ENCODE data around the gene KLF12. TPM values are rescaled to one million over a fixed set of nuclear protein-coding genes. Genes with fewer than 3 reads are reported as not detected.

The KLF12 gene
- total RNA-seq, 1 donor from 2014 or later = 25.3 TPM

DNA sequence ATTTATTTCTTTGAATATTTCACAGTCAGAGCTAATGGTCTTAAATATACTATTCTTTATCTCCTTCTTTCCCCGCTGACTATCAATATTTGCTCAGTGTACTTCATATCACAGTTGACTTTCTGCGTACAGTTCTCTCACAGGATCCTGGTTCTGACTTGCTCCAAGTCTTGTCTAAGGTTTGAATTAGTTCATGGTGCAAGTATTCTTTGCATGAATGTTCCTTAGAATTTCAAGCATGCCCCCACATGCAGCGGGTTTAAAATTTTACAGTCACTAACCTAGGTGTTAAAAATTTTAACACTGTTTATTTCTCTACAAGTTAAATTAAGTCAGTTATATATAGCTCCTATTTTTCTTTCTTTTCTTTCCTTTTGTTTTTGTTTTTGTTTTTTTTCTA, 20.8 kb upstream of the KLF12 start:
- Histone ChIP-seq H3K27ac (ENCODE audit: low read depth, low read length) (no peak overlapping the region), H4K20me1 (ENCODE audit: insufficient read depth, low read length) (no peaks in the 10 kb centered on the region), H2AFZ (ENCODE audit: low read depth, low read length) (no peak overlapping the region), H3K4me2 (ENCODE audit: low read length) (no peak overlapping the region), H3K9ac (ENCODE audit: low read length) (no peak overlapping the region), H3K27me3 (ENCODE audit: insufficient read depth, low read length) (no peaks in the 10 kb centered on the region), H3K9me3 (ENCODE audit: insufficient read depth, low read depth, low read length) (no peaks in the 10 kb centered on the region), H3K79me2 (ENCODE audit: insufficient read depth, low read length) (no peaks in the 10 kb centered on the region), H3K36me3 (ENCODE audit: insufficient read depth, low read length) (no peaks in the 10 kb centered on the region), H3K4me3 (ENCODE audit: insufficient read depth, low read depth, low read length) (no peak overlapping the region), H3K4me1 (ENCODE audit: insufficient read depth, low read length) (no peaks in the 10 kb centered on the region)
- Mint-ChIP-seq H3K4me3 (ENCODE audit: unreplicated experiment) (no peak overlapping the region), H3K27me3 (ENCODE audit: low read depth, unreplicated experiment) (no peaks in the 10 kb centered on the region), H3K4me1 (ENCODE audit: low read depth, unreplicated experiment) (peaks cover 6% of the 10 kb centered on the region), H3K27ac (ENCODE audit: unreplicated experiment) (no peak overlapping the region), H3K9me3 (ENCODE audit: unreplicated experiment) (peaks cover 2% of the 10 kb centered on the region), H3K36me3 (ENCODE audit: low read depth, unreplicated experiment) (no peaks in the 10 kb centered on the region)
- FAIRE-seq = no peak
- no peak for DNase-seq (ENCODE audit: low read depth)
- TF ChIP-seq, protein P1, sequence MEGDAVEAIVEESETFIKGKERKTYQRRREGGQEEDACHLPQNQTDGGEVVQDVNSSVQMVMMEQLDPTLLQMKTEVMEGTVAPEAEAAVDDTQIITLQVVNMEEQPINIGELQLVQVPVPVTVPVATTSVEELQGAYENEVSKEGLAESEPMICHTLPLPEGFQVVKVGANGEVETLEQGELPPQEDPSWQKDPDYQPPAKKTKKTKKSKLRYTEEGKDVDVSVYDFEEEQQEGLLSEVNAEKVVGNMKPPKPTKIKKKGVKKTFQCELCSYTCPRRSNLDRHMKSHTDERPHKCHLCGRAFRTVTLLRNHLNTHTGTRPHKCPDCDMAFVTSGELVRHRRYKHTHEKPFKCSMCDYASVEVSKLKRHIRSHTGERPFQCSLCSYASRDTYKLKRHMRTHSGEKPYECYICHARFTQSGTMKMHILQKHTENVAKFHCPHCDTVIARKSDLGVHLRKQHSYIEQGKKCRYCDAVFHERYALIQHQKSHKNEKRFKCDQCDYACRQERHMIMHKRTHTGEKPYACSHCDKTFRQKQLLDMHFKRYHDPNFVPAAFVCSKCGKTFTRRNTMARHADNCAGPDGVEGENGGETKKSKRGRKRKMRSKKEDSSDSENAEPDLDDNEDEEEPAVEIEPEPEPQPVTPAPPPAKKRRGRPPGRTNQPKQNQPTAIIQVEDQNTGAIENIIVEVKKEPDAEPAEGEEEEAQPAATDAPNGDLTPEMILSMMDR (IDR thresholded peaks at IDR 0.05; ENCODE audit: insufficient read depth, low read depth, low read length) = no peak
- TF ChIP-seq EZH2 (IDR thresholded peaks at IDR 0.05; ENCODE audit: insufficient read depth, low read length) = no peak

DNA sequence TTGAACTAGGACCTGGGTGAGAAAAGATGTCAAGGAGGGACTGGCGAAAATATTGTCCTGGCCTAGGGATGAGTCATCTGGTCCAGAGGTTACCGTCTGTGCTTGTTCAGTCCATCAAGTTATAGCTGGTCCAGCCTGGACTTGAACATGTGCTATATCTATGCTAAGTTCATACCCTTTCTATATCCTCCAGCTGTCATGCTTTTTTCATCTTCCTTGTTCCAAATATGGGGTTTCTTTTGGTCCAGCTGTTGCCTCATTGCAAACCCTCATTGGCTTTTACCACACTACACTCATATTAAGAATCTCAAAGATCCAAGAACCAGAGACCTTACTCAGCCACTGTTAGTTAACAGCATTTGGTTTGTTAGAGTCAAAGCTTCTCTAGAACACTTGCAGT, 19.1 kb upstream of the KLF12 start:
- Histone ChIP-seq H3K79me2 (ENCODE audit: insufficient read depth, low read length) (no peaks in the 10 kb centered on the region), H3K4me1 (ENCODE audit: insufficient read depth, low read length) (no peaks in the 10 kb centered on the region), H3K27ac (ENCODE audit: low read depth, low read length) (no peak overlapping the region), H3K27me3 (ENCODE audit: insufficient read depth, low read length) (no peaks in the 10 kb centered on the region), H3K36me3 (ENCODE audit: insufficient read depth, low read length) (no peaks in the 10 kb centered on the region), H3K9ac (ENCODE audit: low read length) (no peak overlapping the region), H3K9me3 (ENCODE audit: insufficient read depth, low read depth, low read length) (no peaks in the 10 kb centered on the region), H2AFZ (ENCODE audit: low read depth, low read length) (no peak overlapping the region), H3K4me2 (ENCODE audit: low read length) (no peak overlapping the region), H4K20me1 (ENCODE audit: insufficient read depth, low read length) (no peaks in the 10 kb centered on the region), H3K4me3 (ENCODE audit: insufficient read depth, low read depth, low read length) (no peak overlapping the region)
- no peak overlapping the region for H3K4me3 Mint-ChIP-seq (ENCODE audit: unreplicated experiment)
- H3K27ac Mint-ChIP-seq (ENCODE audit: unreplicated experiment) = no peak overlapping the region
- peaks cover 5% of the 10 kb centered on the region for H3K4me1 Mint-ChIP-seq (ENCODE audit: low read depth, unreplicated experiment)
- H3K36me3 Mint-ChIP-seq (ENCODE audit: low read depth, unreplicated experiment) = no peaks in the 10 kb centered on the region
- peaks cover 4% of the 10 kb centered on the region for H3K9me3 Mint-ChIP-seq (ENCODE audit: unreplicated experiment)
- FAIRE-seq (no peak), DNase-seq (ENCODE audit: low read depth) (no peak)
- TF ChIP-seq EZH2 (IDR thresholded peaks at IDR 0.05; ENCODE audit: insufficient read depth, low read length) = no peak
- TF ChIP-seq, protein P1 (IDR thresholded peaks at IDR 0.05; ENCODE audit: insufficient read depth, low read depth, low read length) = no peak
- H3K27me3 Mint-ChIP-seq (ENCODE audit: low read depth, unreplicated experiment) = no peaks in the 10 kb centered on the region

DNA sequence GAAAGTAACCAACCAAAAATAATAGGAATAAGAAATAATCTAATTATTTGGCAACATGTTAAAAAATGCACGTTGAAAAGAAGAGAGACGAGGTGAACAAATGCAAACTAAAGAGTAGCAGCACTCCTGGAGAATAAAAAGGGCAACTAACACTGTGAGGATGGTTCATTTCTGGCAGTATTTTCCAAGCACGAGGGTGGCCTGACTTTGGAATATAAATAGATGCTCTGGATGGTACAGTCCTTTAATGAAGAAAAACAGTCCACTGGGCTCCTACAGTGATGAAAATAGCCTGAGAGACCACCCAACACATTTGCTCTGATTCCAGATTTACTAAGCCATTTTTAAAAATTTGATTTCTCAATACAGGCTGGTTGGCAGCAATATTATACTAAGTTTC, 17.7 kb upstream of the KLF12 start:
- H3K4me2 ChIP-seq (ENCODE audit: low read length) = no peak overlapping the region
- no peaks in the 10 kb centered on the region for H3K4me1 ChIP-seq (ENCODE audit: insufficient read depth, low read length)
- H3K27ac ChIP-seq (ENCODE audit: low read depth, low read length) = no peak overlapping the region
- H2AFZ ChIP-seq (ENCODE audit: low read depth, low read length) = no peak overlapping the region
- TF ChIP-seq EZH2 (IDR thresholded peaks at IDR 0.05; ENCODE audit: insufficient read depth, low read length) = no peak
- TF ChIP-seq, protein P1 (IDR thresholded peaks at IDR 0.05; ENCODE audit: insufficient read depth, low read depth, low read length) = no peak
- Mint-ChIP-seq H3K9me3 (ENCODE audit: unreplicated experiment) (peaks cover 4% of the 10 kb centered on the region), H3K4me3 (ENCODE audit: unreplicated experiment) (no peak overlapping the region), H3K27ac (ENCODE audit: unreplicated experiment) (no peak overlapping the region), H3K36me3 (ENCODE audit: low read depth, unreplicated experiment) (no peaks in the 10 kb centered on the region), H3K4me1 (ENCODE audit: low read depth, unreplicated experiment) (peaks cover under 1% of the 10 kb centered on the region), H3K27me3 (ENCODE audit: low read depth, unreplicated experiment) (no peaks in the 10 kb centered on the region)
- no peaks in the 10 kb centered on the region for H3K27me3 ChIP-seq (ENCODE audit: insufficient read depth, low read length)
- no peaks in the 10 kb centered on the region for H3K79me2 ChIP-seq (ENCODE audit: insufficient read depth, low read length)
- no peak overlapping the region for H3K9ac ChIP-seq (ENCODE audit: low read length)
- DNase-seq (ENCODE audit: low read depth) = no peak
- no peaks in the 10 kb centered on the region for H3K36me3 ChIP-seq (ENCODE audit: insufficient read depth, low read length)
- FAIRE-seq = no peak
- H3K9me3 ChIP-seq (ENCODE audit: insufficient read depth, low read depth, low read length) = no peaks in the 10 kb centered on the region
- no peaks in the 10 kb centered on the region for H4K20me1 ChIP-seq (ENCODE audit: insufficient read depth, low read length)
- H3K4me3 ChIP-seq (ENCODE audit: insufficient read depth, low read depth, low read length) = no peak overlapping the region
